Right lobe of liver (tissue), 6 donors: ENCODE measurements around the gene CACNA1C. TPM values are rescaled to one million over a fixed set of nuclear protein-coding genes. Genes with fewer than 3 reads are reported as not detected.

Source experiments
- ATAC-seq, 4 donors: fragments of 200-7000 bp; cut with Tn5 transposase; one replicate each; pipeline ENCODE4 v1.9.1; 2020; ENCODE audit warnings: mild to moderate bottlenecking in 4 of 4, moderate library complexity in 4 of 4
- DNase-seq, 3 donors: peaks; one replicate each; pipeline ENCODE4 v3.0.0-alpha.2; 2020
- H3K27ac ChIP-seq, 3 donors: fragments of 200-600 bp; one replicate each; pipeline ENCODE4 v1.8.0; 2022
- H3K27me3 ChIP-seq, 2 donors: fragments of 200-600 bp; one replicate each; pipeline ENCODE4 v1.8.0; 2022
- H3K36me3 ChIP-seq, 4 donors: fragments of 200-600 bp; sonication (generic) in 1 of 4; one replicate each; pipeline versions ENCODE4 v1.5.1 to v1.8.0; 2017 to 2022; ENCODE audit warnings: control low read depth in 1 of 4
- H3K4me1 ChIP-seq, 4 donors: fragments of 200-600 bp; sonication (generic) in 1 of 4; one replicate each; pipeline versions ENCODE4 v1.5.1 to v1.8.0; 2017 to 2022; ENCODE audit warnings: control low read depth in 1 of 4
- H3K4me3 ChIP-seq, 3 donors: fragments of 200-600 bp; one replicate each; pipeline ENCODE4 v1.8.0; 2022
- H3K9me3 ChIP-seq, 4 donors: fragments of 200-600 bp; sonication (generic) in 1 of 4; one replicate each; pipeline versions ENCODE4 v1.5.1 to v1.8.0; 2017 to 2022; ENCODE audit warnings: control low read depth in 1 of 4
- POLR2A ChIP-seq: fragments of 450-650 bp; IDR thresholded peaks from one replicate; pipeline ENCODE4 v1.6.1; 2017; ENCODE audit warnings: antibody characterized with exemption, mild to moderate bottlenecking
- WGBS: methylation state at CpG from one replicate; pipeline ENCODE4 v1.1.6; 2018; ENCODE audit warnings: low coverage, low lambda C conversion rate; ENCODE audit not compliant: insufficient coverage; ENCODE audit errors: missing lambda C conversion rate; 5-methylcytosine and 5-hydroxymethylcytosine counted together
- intact Hi-C, 2 donors: fragments of 100-400 bp; cut with DNase I; formaldehyde crosslinking; loops; one replicate each; pipeline versions ENCODE4 v1.11.2 to v1.14.1; 2022
- total RNA-seq, 6 experiments: library from RNA; depleted of rRNA in 2 of 6; stranded (reverse); fragments of >200 nt in 2 of 6; fragmentation: NEBNext Ultra II Directional in 3 of 6; extraction: Animal tissue kit (Norgen Biotek cat#: 25700) in 3 of 6; gene quantifications; one replicate each; pipeline versions ENCODE4 v1.1.0 to v1.2.4, GENCODE V29; 2016 to 2023
- TF ChIP-seq, protein P1 (sequence below), 4 donors: fragments of 200-600 bp in 3 of 4; fragments of 450-650 bp in 1 of 4; IDR thresholded peaks; one replicate each; pipeline versions ENCODE4 v1.5.1 to v1.8.0; 2016 to 2022; ENCODE audit warnings: antibody characterized with exemption in 4 of 4, mild to moderate bottlenecking in 2 of 4
- donor health status: DM: no; HTN: yes; CAD: no.
- donor health status: DM: no; HTN: no; CAD: no.
- donor health status: DM: no; HTN: no; CAD: no.
- donor health status: DM: no; HTN: yes; CAD: no.
- donor health status: DM: no; HTN: yes; CAD: no.

CACNA1C gene
- total RNA-seq, 6 experiments from 2014 or later: 0.18 to 1.0 (median 0.57) TPM

DNA sequence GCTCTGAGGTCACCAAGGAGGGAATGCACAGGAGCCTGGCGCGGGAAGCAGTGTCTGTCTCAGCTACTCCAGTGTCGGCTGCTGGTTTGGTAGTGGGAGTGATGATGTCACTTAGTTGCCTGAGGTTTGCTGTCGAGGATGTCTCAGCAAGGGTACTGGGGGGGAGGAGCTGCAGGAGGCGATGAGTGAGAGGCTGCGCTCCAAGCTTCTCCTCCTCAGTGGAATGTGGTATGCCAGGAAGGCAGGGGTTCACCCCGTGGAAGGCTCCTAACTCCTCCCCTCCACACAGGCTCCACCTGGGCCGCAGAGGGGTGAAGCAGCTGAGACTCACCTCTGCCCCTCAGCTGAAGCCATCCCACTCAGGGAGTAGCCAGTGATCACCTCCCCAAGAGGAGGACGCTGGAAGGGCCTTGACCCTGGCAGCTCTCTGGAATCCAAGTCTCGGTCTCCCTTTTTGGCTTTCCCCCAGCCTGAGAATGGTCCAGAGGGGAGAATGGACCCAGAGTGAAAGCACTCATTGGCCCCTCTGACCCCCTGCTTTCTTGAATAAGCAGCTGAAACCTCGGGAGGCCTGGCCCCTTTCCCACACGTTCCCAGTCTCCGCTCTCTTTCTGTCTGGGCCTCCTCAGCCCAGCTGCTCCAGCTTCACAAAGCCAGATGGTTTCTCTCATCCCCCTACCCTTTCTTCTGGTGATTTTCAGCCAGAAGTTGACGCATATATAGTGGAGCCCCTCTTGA, 563.0 kb downstream of the CACNA1C start:
- no peak overlapping the region for H3K27ac ChIP-seq
- ATAC-seq (peak in 1 of 4 donors; percentile 17), DNase-seq (no peak)
- H3K27me3 ChIP-seq: no peaks in the 10 kb centered on the region
- H3K36me3 ChIP-seq: no peaks in the 10 kb centered on the region
- H3K9me3 ChIP-seq: no peaks in the 10 kb centered on the region
- intact Hi-C loops: no loop called here
- no peak for TF ChIP-seq POLR2A
- TF ChIP-seq, protein P1, sequence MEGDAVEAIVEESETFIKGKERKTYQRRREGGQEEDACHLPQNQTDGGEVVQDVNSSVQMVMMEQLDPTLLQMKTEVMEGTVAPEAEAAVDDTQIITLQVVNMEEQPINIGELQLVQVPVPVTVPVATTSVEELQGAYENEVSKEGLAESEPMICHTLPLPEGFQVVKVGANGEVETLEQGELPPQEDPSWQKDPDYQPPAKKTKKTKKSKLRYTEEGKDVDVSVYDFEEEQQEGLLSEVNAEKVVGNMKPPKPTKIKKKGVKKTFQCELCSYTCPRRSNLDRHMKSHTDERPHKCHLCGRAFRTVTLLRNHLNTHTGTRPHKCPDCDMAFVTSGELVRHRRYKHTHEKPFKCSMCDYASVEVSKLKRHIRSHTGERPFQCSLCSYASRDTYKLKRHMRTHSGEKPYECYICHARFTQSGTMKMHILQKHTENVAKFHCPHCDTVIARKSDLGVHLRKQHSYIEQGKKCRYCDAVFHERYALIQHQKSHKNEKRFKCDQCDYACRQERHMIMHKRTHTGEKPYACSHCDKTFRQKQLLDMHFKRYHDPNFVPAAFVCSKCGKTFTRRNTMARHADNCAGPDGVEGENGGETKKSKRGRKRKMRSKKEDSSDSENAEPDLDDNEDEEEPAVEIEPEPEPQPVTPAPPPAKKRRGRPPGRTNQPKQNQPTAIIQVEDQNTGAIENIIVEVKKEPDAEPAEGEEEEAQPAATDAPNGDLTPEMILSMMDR (IDR thresholded peaks at IDR 0.05): no peak
- H3K4me1 ChIP-seq: no peaks in the 10 kb centered on the region
- no peak overlapping the region for H3K4me3 ChIP-seq
- 50% methylated on average over 4 of the region's 14 CpGs for WGBS

DNA sequence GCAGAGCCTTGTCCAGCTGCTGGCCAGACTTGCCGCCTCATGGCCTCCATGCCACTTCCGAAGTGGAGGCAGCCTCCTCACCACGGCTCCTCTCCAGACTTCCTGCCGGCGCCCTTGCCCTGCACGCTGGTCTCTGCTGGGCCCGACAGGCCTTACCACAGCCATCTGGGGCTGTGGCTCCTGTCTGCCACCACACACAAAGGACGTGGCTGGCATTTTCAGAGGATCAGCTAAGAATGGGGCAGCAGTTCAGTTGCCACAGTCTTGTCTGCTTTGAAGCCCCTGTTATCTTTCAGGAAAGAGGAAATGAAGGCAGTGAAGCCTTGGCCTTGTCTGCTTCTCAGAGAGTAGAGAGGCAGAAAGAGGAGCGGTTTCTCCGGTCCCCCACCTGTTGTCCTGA, 564.0 kb downstream of the CACNA1C start:
- DNase-seq (no peak), ATAC-seq (no peak)
- 67% methylated on average over 4 of the region's 10 CpGs for WGBS
- intact Hi-C loops: no loop called here
- no peak overlapping the region for H3K4me3 ChIP-seq
- no peak overlapping the region for H3K27ac ChIP-seq
- no peaks in the 10 kb centered on the region for H3K4me1 ChIP-seq
- TF ChIP-seq, protein P1 (IDR thresholded peaks at IDR 0.05): no peak
- no peak for TF ChIP-seq POLR2A
- H3K27me3 ChIP-seq: no peaks in the 10 kb centered on the region
- no peaks in the 10 kb centered on the region for H3K9me3 ChIP-seq
- H3K36me3 ChIP-seq: no peaks in the 10 kb centered on the region

DNA sequence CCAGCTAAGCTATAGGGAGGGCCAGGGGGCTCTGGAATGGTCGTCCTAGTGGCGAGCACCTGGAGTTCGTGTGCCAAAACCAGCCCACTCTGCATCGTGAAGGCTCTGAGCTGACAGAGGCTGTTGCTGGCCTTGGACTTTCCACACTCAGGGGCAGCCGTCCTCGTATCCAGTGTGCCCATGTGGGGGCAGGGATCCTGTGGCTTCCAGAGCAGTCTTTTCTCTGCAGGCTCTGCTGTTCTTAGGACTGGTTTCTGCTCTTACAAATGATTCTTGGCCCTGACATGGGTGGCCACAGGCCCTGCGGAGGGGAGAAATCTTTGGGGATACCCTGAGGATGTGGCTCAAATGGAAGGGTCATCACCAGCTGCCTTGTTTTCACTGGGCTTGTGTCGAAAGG, 564.6 kb downstream of the CACNA1C start:
- Histone ChIP-seq H3K27ac (no peak overlapping the region), H3K4me3 (no peak overlapping the region), H3K9me3 (no peaks in the 10 kb centered on the region), H3K27me3 (no peaks in the 10 kb centered on the region), H3K4me1 (no peaks in the 10 kb centered on the region), H3K36me3 (no peaks in the 10 kb centered on the region)
- 84% methylated on average over 2 of the region's 8 CpGs for WGBS
- intact Hi-C loops: no loop called here
- no peak for DNase-seq
- no peak for ATAC-seq
- no peak for TF ChIP-seq POLR2A
- TF ChIP-seq, protein P1 (IDR thresholded peaks at IDR 0.05): no peak

DNA sequence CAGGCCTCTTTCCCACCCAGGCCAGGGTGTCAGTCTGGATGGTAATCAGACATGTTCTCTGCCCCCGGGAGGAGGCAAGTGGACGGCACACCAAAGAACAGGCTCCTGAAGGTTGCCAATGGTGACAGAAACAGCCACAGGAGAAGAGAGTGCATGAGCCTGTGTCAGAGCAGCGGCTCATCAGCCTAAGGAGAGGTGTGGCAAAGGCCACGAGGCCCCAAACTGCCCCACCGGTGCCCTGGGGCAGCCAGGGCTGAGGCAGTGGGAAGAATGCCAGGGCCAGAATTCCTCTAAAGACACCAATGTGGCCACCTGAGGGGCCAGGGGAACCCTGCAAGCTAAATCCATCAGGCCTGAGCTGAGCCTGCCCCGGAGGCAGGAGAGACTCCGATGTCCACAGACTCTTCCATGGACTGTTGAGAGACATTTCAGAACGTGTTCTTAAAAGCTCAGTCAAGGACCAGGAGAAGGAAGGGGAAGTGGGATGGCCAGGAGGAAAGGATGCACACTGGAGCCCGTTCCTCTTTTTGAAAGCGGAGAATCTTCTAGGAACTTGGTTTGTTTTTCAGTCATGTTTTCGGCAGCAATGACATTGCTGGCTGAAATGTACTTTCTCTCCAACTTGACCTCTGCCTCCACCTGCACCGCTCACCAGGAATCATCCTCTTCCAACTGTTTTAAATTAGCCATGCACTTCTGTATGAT, 565.7 kb downstream of the CACNA1C start:
- Histone ChIP-seq H3K4me3 (no peak overlapping the region), H3K27me3 (no peaks in the 10 kb centered on the region), H3K27ac (no peak overlapping the region), H3K9me3 (no peaks in the 10 kb centered on the region), H3K36me3 (no peaks in the 10 kb centered on the region), H3K4me1 (no peaks in the 10 kb centered on the region)
- intact Hi-C loops: no loop called here
- WGBS: 55% methylated on average over 6 of the region's 12 CpGs
- no peak for DNase-seq
- ATAC-seq: no peak
- no peak for TF ChIP-seq POLR2A
- TF ChIP-seq, protein P1 (IDR thresholded peaks at IDR 0.05): no peak
